NCI-H1417 treated with DMSO at 0.1 percent for 48 hours (cell line): Measurements from ENCODE around the gene LIPN.

Experiments used
- DNase-seq: peaks from one replicate; lab custom pipeline; 2025; lab: John Stamatoyannopoulos, UW

Gene LIPN

DNA sequence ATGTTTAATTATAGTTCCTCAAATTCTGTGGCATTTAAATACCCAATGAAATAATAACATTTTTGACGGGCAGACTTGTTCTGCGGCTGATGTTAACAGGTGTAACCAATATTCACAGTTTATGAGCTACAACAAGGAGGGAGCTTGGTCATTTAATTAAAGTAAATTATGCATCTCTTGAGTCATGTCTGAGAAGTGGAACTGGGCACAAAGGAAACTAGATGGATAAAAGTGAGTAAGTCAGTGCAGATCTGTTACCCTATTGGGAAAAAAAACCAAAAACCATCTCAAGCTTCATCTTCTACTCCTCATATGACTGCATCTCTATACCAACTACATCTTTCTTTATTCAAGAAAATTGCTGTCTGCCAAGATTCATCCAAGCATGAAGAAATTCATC lies 67.9 kb downstream of the LIPN start:
- no peak for DNase-seq

GRCh38 chr10:88828310-88828709 lies 68.5 kb downstream of the LIPN start:
- no peak for DNase-seq
